ENCODE data around the gene OR14A16.

DNA sequence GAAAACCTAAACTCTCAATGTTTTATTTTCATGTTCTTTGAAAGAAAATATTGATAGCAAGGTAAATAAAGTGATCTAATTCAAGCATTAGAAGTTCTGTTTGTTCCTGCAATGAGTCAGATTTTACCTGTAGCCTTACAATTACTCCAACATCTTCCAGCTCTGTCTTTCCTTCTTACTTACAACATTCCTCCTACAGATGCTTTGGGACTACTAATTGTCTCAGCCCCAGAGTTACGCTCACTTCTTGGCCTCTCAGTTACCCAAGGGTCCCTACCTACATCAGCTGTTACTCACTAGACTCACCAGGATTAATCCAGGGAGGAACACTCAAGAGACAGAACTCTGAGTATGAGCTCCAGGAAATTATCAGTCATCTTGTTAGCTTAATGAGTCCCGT lies 26.4 kb downstream of the OR14A16 start:
- TF ChIP-seq, protein P1, sequence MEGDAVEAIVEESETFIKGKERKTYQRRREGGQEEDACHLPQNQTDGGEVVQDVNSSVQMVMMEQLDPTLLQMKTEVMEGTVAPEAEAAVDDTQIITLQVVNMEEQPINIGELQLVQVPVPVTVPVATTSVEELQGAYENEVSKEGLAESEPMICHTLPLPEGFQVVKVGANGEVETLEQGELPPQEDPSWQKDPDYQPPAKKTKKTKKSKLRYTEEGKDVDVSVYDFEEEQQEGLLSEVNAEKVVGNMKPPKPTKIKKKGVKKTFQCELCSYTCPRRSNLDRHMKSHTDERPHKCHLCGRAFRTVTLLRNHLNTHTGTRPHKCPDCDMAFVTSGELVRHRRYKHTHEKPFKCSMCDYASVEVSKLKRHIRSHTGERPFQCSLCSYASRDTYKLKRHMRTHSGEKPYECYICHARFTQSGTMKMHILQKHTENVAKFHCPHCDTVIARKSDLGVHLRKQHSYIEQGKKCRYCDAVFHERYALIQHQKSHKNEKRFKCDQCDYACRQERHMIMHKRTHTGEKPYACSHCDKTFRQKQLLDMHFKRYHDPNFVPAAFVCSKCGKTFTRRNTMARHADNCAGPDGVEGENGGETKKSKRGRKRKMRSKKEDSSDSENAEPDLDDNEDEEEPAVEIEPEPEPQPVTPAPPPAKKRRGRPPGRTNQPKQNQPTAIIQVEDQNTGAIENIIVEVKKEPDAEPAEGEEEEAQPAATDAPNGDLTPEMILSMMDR (tag by site-specific recombination; IDR thresholded peaks at IDR 0.05): no peak
- TF ChIP-seq ZNF692 (tag by site-specific recombination; IDR thresholded peaks at IDR 0.05) (no peak), TCF7L2 (IDR thresholded peaks at IDR 0.05; ENCODE audit: borderline replicate concordance, low read depth, low read length) (no peak), ZNF473 (tag by site-specific recombination; IDR thresholded peaks at IDR 0.05) (no peak), ZNF600 (tag by site-specific recombination; IDR thresholded peaks at IDR 0.05) (no peak), ZNF416 (tag by site-specific recombination; IDR thresholded peaks at IDR 0.05) (no peak), YY1 (tag by site-specific recombination; IDR thresholded peaks at IDR 0.05) (no peak), REPIN1 (tag by site-specific recombination; IDR thresholded peaks at IDR 0.05; ENCODE audit: low read depth) (no peak), GLI2 (tag by site-specific recombination; IDR thresholded peaks at IDR 0.05; ENCODE audit: borderline replicate concordance, low read depth) (no peak), ZNF148 (tag by site-specific recombination; IDR thresholded peaks at IDR 0.05; ENCODE audit: borderline replicate concordance) (no peak), ZNF211 (tag by site-specific recombination; IDR thresholded peaks at IDR 0.05; ENCODE audit: low read depth) (no peak), ZNF223 (tag by site-specific recombination; IDR thresholded peaks at IDR 0.05) (no peak)
- TF ChIP-seq, protein P2, sequence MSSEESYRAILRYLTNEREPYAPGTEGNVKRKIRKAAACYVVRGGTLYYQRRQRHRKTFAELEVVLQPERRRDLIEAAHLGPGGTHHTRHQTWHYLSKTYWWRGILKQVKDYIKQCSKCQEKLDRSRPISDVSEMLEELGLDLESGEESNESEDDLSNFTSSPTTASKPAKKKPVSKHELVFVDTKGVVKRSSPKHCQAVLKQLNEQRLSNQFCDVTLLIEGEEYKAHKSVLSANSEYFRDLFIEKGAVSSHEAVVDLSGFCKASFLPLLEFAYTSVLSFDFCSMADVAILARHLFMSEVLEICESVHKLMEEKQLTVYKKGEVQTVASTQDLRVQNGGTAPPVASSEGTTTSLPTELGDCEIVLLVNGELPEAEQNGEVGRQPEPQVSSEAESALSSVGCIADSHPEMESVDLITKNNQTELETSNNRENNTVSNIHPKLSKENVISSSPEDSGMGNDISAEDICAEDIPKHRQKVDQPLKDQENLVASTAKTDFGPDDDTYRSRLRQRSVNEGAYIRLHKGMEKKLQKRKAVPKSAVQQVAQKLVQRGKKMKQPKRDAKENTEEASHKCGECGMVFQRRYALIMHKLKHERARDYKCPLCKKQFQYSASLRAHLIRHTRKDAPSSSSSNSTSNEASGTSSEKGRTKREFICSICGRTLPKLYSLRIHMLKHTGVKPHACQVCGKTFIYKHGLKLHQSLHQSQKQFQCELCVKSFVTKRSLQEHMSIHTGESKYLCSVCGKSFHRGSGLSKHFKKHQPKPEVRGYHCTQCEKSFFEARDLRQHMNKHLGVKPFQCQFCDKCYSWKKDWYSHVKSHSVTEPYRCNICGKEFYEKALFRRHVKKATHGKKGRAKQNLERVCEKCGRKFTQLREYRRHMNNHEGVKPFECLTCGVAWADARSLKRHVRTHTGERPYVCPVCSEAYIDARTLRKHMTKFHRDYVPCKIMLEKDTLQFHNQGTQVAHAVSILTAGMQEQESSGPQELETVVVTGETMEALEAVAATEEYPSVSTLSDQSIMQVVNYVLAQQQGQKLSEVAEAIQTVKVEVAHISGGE (tag by site-specific recombination; conservative IDR thresholded peaks at IDR 0.05; ENCODE audit: low read depth): no peak
- TF ChIP-seq, protein P3, sequence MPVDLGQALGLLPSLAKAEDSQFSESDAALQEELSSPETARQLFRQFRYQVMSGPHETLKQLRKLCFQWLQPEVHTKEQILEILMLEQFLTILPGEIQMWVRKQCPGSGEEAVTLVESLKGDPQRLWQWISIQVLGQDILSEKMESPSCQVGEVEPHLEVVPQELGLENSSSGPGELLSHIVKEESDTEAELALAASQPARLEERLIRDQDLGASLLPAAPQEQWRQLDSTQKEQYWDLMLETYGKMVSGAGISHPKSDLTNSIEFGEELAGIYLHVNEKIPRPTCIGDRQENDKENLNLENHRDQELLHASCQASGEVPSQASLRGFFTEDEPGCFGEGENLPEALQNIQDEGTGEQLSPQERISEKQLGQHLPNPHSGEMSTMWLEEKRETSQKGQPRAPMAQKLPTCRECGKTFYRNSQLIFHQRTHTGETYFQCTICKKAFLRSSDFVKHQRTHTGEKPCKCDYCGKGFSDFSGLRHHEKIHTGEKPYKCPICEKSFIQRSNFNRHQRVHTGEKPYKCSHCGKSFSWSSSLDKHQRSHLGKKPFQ (tag by site-specific recombination; IDR thresholded peaks at IDR 0.05): no peak

Data from HEK293 (cell line).